Common myeloid progenitor, CD34-positive (primary cell): ENCODE data around the gene NABP1.

Source experiments
- CTCF ChIA-PET: fragments of 350-600 bp; sonication (Branson Sonifier 250); formaldehyde crosslinking; loops from one replicate; lab custom pipeline; 2021; ENCODE audit warnings: antibody characterized with exemption; lab: Charles Lee
- POLR2A ChIA-PET: fragments of 350-600 bp; sonication (Branson Sonifier 250); formaldehyde crosslinking; loops from one replicate; lab custom pipeline; 2021; ENCODE audit warnings: antibody characterized with exemption; lab: Charles Lee
- DNase-seq, 3 donors: peaks; one replicate each; pipeline versions ENCODE4 v3.0.0 to v3.0.0-alpha.2; 2013
- H3K27ac ChIP-seq, 2 experiments: 1 replicate in 1 of 2; 2 replicates in 1 of 2; pipeline ENCODE4 v1.7.0; 2013; ENCODE audit warnings: inconsistent platforms in 2 of 2, low read length in 2 of 2, mild to moderate bottlenecking in 2 of 2, low read depth in 1 of 2, moderate library complexity in 1 of 2; ENCODE audit not compliant: severe bottlenecking in 2 of 2, insufficient read depth in 1 of 2, poor library complexity in 1 of 2
- H3K27me3 ChIP-seq, 5 experiments: replicated peaks in 2 of 5; 1 replicate in 3 of 5; 2 replicates in 2 of 5; pipeline versions ENCODE4 v1.6.1 to v1.7.0; 2013; ENCODE audit warnings: low read length in 4 of 5, mild to moderate bottlenecking in 2 of 5, moderate library complexity in 2 of 5, inconsistent platforms in 1 of 5; ENCODE audit not compliant: insufficient read depth in 5 of 5, control insufficient read depth in 4 of 5
- H3K36me3 ChIP-seq, 4 experiments: 1 replicate in 2 of 4; 2 replicates in 2 of 4; pipeline versions ENCODE4 v1.6.1 to v1.7.0; 2013; ENCODE audit warnings: low read length in 3 of 4, control low read depth in 1 of 4, mild to moderate bottlenecking in 1 of 4; ENCODE audit not compliant: control insufficient read depth in 4 of 4, insufficient read depth in 4 of 4
- H3K4me1 ChIP-seq, 4 experiments: 1 replicate in 3 of 4; 2 replicates in 1 of 4; pipeline versions ENCODE4 v1.6.1 to v1.7.1; 2013; ENCODE audit warnings: low read length in 3 of 4, mild to moderate bottlenecking in 3 of 4, control low read depth in 1 of 4, inconsistent platforms in 1 of 4, moderate library complexity in 1 of 4; ENCODE audit not compliant: control insufficient read depth in 4 of 4, insufficient read depth in 4 of 4; ENCODE audit errors: control extremely low read depth in 1 of 4
- H3K4me3 ChIP-seq, 7 experiments: 1 replicate in 4 of 7; 2 replicates in 3 of 7; pipeline versions ENCODE4 v1.5.1 to v1.7.0; 2013; ENCODE audit warnings: mild to moderate bottlenecking in 7 of 7, low read length in 6 of 7, moderate library complexity in 6 of 7, inconsistent platforms in 2 of 7, low read depth in 2 of 7, control low read depth in 1 of 7; ENCODE audit not compliant: insufficient read depth in 4 of 7, control insufficient read depth in 1 of 7; ENCODE audit errors: extremely low read depth in 1 of 7
- H3K9me3 ChIP-seq, 5 experiments: 1 replicate in 4 of 5; 2 replicates in 1 of 5; pipeline versions ENCODE4 v1.6.1 to v1.7.1; 2013; ENCODE audit warnings: low read length in 4 of 5, mild to moderate bottlenecking in 2 of 5, inconsistent platforms in 1 of 5, low read depth in 1 of 5, moderate library complexity in 1 of 5; ENCODE audit not compliant: control insufficient read depth in 4 of 5, insufficient read depth in 2 of 5; ENCODE audit errors: control extremely low read depth in 1 of 5
- WGBS: methylation state at CpG from one replicate; pipeline ENCODE4 v1.1.5; 2013; ENCODE audit not compliant: insufficient coverage; 5-methylcytosine and 5-hydroxymethylcytosine counted together

Gene NABP1

DNA sequence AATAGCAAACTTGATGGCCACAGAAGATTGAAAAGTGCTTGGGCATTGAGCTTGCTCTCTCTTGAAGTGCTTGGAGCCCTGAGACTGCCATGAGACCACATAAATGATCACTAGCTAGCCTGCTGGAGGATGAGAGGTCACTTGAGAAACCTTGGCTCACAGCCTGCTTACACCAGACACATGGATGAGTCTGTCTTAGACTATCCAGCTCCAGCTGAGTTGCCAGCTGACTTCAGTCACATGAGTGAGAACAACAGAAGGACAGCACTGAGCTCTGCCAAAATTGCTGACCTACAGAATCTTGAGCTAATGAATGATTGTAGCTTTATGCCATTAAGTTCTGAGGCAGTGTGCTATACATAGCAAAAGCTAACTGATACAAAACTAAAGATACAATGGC lies 18.1 kb downstream of the NABP1 start:
- Histone ChIP-seq H3K36me3 (no peaks in the 10 kb centered on the region), H3K4me3 (no peak overlapping the region), H3K27ac (no peak overlapping the region), H3K4me1 (peaks cover 0 to 3% (median 1%) of the 10 kb centered on the region in 4 experiments), H3K27me3 (peaks cover 0 to 3% (median 0%) of the 10 kb centered on the region in 5 experiments), H3K9me3 (peaks cover 0 to 2% (median 0%) of the 10 kb centered on the region in 5 experiments)
- CTCF ChIA-PET = interaction anchor here (1.0 to 1.8 kb wide), 6 partner anchors 22 to 144 kb away, joined by 3 to 6 read pairs (median 4); no protein-coding TSS in a partner anchor
- POLR2A ChIA-PET = no interaction called here
- no peak for DNase-seq

DNA sequence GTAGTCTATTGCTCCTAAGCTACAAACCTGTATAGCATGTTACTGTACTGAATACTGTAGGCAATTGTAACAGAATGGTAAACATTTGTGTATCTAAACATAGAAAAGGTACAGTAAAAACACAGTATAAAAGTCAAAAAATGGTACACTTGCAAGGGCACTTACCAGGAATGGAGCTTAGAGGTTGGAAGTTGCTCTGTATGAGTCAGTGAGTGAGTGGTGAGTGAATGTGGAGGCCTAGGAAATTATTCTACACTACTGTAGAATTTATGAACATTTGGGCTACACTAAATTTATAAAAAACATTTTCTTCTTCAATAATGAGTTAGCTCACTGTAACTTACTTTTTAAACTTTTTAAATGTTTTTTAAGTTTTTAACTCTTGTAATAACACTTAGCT lies 19.0 kb downstream of the NABP1 start:
- no peak overlapping the region for H3K4me3 ChIP-seq
- H3K27me3 ChIP-seq = peaks cover 0 to 3% (median 0%) of the 10 kb centered on the region in 5 experiments
- POLR2A ChIA-PET = no interaction called here
- peaks cover 0 to 2% (median 0%) of the 10 kb centered on the region in 5 experiments for H3K9me3 ChIP-seq
- DNase-seq = no peak
- CTCF ChIA-PET = interaction anchor here (1.2 to 1.8 kb wide), 4 partner anchors 15 to 145 kb away, joined by 3 to 6 read pairs (median 6); no protein-coding TSS in a partner anchor
- no peaks in the 10 kb centered on the region for H3K4me1 ChIP-seq
- no peaks in the 10 kb centered on the region for H3K36me3 ChIP-seq
- H3K27ac ChIP-seq = no peak overlapping the region

DNA sequence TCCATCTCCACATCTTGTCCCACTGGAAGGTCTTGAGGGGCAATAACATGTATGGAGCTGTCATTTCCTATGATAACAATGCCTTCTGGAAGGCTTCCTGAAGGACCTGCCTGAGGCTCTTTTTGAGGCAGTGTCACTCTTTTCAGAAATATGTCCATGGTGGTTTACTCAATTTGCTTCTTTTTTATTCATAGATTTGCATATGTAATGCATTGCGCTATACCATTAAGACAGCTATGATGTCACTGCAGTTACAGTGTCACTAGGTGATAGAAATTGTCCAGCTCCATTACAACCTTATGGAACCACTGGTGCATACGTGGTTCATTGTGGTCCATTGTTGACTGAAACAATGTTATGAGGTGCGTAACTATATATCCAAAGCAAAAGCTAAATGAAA lies 19.9 kb downstream of the NABP1 start:
- ChIA-PET CTCF (interaction anchor here (0.8 to 1.7 kb wide), 4 partner anchors 16 to 131 kb away, joined by 3 to 6 read pairs (median 5); no protein-coding TSS in a partner anchor), POLR2A (interaction anchor here (1.1 kb wide), 1 partner anchor 22 kb away, joined by 3 read pairs; no protein-coding TSS in a partner anchor)
- DNase-seq = no peak
- peaks cover 0 to 2% (median 0%) of the 10 kb centered on the region in 5 experiments for H3K9me3 ChIP-seq
- H3K4me1 ChIP-seq = no peaks in the 10 kb centered on the region
- WGBS = 100% methylated on average over 1 of the region's 3 CpGs
- no peaks in the 10 kb centered on the region for H3K36me3 ChIP-seq
- H3K27ac ChIP-seq = no peak overlapping the region
- H3K4me3 ChIP-seq = no peak overlapping the region
- H3K27me3 ChIP-seq = peaks cover 0 to 1% (median 0%) of the 10 kb centered on the region in 5 experiments

DNA sequence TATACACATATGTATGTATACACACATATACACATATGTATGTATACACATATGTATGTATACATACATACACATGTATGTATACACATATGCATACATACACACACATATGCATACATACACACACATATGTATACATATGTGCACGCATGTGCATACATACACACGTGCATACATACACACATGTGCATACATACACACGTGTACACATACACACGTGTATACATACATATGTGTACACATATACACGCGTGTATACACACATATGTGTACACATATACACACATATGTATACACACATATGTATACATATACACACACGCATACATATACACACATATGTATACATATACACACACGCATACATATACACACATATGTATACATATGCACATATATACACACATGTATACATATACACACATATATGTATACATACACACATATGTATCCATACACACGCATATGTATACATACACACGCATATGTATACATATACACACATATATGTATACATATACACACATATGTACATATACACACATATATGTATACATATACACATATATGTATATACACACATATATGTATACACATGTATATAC lies 21.5 kb downstream of the NABP1 start:
- H3K27me3 ChIP-seq = no peaks in the 10 kb centered on the region
- no peak for DNase-seq
- ChIA-PET CTCF (interaction anchor here (0.6 to 0.9 kb wide), 2 partner anchors 125 to 494 kb away, joined by 3 read pairs; no protein-coding TSS in a partner anchor), POLR2A (no interaction called here)
- 89% methylated on average over 8 of the region's 10 CpGs for WGBS
- H3K9me3 ChIP-seq = peaks cover 0 to 2% (median 0%) of the 10 kb centered on the region in 5 experiments
- H3K27ac ChIP-seq = no peak overlapping the region
- no peaks in the 10 kb centered on the region for H3K36me3 ChIP-seq
- no peaks in the 10 kb centered on the region for H3K4me1 ChIP-seq
- H3K4me3 ChIP-seq = no peak overlapping the region

DNA sequence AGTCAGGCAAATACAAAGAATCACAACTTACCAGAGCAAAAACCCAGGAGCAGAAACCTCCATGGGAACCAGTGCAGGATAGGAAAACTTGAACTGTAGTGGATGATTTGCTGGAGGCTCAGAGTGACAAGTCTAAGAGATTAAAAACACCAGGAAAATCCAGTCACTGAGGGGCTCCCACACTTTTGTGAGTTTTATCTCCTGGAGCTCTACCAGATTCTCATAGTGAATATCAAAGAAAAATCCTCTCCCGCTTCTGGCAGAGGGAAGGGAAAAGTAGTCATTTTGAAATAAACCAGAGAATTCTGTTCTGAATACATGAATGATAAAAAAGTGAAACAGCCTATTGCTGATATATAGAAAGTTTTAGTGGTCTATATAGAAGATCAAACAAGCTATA lies 23.1 kb downstream of the NABP1 start:
- Histone ChIP-seq H3K4me1 (no peaks in the 10 kb centered on the region), H3K36me3 (no peaks in the 10 kb centered on the region), H3K27ac (no peak overlapping the region), H3K4me3 (no peak overlapping the region), H3K27me3 (no peaks in the 10 kb centered on the region), H3K9me3 (peaks cover 0 to 2% (median 0%) of the 10 kb centered on the region in 5 experiments)
- DNase-seq = no peak
- CTCF ChIA-PET = interaction anchor here (0.9 kb wide), 2 partner anchors 10 to 147 kb away, joined by 4 read pairs; no protein-coding TSS in a partner anchor
- no CpG with 5 or more reads among the region's 1 CpG for WGBS
- POLR2A ChIA-PET = no interaction called here

DNA sequence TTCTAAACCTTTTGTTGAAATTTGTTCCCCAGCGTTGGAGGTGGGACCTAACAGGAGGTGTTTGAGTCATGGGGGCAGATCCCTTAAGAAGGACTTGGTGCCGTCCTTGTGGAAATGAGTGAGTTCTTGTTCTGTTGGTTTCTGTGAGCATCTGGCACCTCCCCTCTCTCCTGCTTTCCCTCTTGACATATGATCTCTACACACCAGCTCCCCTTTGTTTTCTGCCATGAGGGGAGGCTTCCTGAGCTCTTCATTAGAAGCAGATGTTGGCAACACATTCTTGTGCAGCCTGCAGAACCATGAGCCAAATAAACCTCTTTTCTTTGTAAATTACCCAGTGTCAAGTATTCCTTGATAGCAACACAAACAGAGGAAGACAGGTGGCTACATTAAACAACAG lies 23.8 kb downstream of the NABP1 start:
- ChIA-PET POLR2A (no interaction called here), CTCF (interaction anchor here (0.9 kb wide), 2 partner anchors 9 to 148 kb away, joined by 4 read pairs; no protein-coding TSS in a partner anchor)
- no peak for DNase-seq
- peaks cover 0 to 2% (median 0%) of the 10 kb centered on the region in 5 experiments for H3K9me3 ChIP-seq
- no peaks in the 10 kb centered on the region for H3K27me3 ChIP-seq
- 83% methylated on average over 1 of the region's 2 CpGs for WGBS
- H3K36me3 ChIP-seq = no peaks in the 10 kb centered on the region
- H3K4me3 ChIP-seq = no peak overlapping the region
- H3K4me1 ChIP-seq = no peaks in the 10 kb centered on the region
- H3K27ac ChIP-seq = no peak overlapping the region

DNA sequence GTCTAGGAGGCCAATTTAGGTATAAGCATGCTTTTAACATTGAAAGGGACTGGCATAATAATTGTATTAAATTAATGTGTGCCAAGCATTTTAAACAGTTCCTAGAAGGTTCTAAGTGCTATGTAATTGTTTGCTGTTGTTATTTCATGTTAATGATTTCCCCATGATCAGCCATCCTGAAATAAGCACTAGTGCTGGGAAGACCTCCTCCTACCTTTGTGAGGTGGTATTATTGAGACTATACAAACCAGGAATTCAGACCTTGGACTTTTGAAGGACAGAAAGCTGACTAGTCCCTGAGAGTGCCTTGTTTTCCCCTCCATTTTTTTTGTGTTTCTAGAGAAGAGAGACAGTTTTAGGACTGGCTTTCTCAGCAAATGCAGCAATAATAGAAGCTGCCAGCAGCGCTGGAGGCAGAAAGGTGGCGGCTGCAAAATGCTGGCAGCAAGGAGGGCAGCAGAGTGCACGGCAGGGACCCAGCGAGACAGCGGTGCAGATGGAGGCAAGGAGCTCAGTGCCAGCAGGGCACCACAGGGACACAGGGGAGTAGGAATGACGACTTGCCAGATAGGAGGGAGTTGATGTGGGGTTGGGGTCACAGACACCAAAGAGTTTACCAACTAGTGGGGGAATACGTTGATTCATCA lies 25.3 kb downstream of the NABP1 start:
- H3K4me1 ChIP-seq = no peaks in the 10 kb centered on the region
- DNase-seq = no peak
- H3K27me3 ChIP-seq = no peaks in the 10 kb centered on the region
- 100% methylated on average over 7 of the region's 7 CpGs for WGBS
- POLR2A ChIA-PET = no interaction called here
- H3K4me3 ChIP-seq = no peak overlapping the region
- CTCF ChIA-PET = no interaction called here
- H3K9me3 ChIP-seq = peaks cover 0 to 2% (median 0%) of the 10 kb centered on the region in 5 experiments
- no peaks in the 10 kb centered on the region for H3K36me3 ChIP-seq
- H3K27ac ChIP-seq = no peak overlapping the region
